Activated CD8-positive, alpha-beta memory T cell treated with anti-CD3 and anti-CD28 coated beads, Interleukin-2, amount 50 U/mL, for 1 hour (primary cell): ENCODE results near the gene ARL3.

ENCODE experiments used
- DNase-seq: peaks from one replicate; pipeline ENCODE4 v3.0.0-alpha.2; 2020; ENCODE audit errors: extremely low read depth

ARL3 gene

DNA sequence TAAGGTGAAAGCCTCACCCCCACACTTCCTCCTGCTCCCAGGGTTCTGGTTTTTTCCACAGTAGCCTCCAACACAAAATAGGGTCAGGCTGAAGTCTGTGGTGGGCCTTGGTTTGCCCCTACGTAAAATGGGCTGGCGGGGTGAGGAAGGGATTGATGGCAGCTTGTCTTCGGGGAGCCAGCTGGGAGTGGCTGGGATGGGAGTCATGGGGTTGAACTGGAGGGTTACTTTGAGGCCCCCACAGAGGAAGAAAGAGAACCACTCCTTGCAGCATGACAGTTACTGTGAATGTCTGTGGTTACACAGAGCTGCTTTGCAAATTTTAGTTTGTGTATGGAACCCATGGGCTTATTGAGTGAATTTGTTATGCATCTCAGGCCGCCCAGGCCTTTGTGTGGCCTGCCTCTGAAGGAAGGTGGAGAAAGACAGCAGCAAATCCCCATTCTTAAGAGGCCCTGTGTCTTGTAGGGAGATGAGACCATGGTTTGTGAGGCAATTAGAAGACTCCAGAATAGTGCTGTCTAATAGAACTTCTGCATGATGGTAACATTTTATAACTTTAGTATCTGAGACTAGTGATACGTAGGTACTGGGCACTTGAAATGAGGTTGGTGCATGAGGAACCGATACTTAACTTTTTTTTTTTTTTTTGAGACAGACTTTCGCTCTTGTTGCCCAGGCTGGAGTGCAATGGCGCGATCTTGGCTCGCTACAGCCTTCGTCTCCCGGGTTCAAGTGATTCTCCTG lies 61.9 kb downstream of the ARL3 start:
- DNase-seq = no peak

DNA sequence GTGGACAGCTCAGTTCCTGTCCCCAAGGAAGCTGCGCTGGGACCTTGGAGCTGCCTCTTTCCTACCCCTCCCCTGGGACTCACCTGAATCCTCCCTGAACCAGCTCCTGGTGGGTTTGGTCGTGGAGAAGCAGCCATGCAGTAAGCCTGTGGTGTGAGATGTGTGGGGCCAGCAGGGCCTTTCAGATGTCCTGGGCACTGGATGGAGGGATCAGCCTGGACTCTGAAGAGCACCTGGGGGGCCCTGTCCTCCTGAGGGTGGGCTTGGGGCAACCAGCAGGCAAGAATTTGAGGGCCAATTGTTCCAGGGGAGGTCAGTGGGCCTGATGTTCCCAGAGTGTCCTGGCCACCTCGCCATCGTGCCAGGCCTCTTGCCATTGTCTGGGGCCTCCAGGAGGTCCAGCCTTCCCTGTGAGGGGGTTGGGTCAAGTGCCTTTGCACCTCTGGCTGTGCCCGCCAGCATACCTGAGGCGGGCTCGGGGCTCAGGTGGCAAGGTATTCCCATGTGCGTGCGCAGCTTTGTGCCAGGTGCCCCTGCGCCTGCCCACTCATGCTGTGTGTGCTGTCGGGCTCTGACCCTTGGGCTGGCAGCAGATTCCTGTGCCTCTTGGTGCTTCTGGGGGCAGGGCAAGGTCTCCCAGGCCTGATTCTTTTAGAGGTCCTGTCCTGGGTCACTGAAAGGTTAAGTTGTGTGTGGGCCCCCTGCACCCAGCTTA lies 62.6 kb downstream of the ARL3 start:
- no peak for DNase-seq

- DNase-seq = no peak
Measured at GRCh38 chr10:102650655-102651454, 63.3 kb downstream of the ARL3 start.

GRCh38 chr10:102649797-102650654 lies 64.2 kb downstream of the ARL3 start:
- DNase-seq = no peak

DNA sequence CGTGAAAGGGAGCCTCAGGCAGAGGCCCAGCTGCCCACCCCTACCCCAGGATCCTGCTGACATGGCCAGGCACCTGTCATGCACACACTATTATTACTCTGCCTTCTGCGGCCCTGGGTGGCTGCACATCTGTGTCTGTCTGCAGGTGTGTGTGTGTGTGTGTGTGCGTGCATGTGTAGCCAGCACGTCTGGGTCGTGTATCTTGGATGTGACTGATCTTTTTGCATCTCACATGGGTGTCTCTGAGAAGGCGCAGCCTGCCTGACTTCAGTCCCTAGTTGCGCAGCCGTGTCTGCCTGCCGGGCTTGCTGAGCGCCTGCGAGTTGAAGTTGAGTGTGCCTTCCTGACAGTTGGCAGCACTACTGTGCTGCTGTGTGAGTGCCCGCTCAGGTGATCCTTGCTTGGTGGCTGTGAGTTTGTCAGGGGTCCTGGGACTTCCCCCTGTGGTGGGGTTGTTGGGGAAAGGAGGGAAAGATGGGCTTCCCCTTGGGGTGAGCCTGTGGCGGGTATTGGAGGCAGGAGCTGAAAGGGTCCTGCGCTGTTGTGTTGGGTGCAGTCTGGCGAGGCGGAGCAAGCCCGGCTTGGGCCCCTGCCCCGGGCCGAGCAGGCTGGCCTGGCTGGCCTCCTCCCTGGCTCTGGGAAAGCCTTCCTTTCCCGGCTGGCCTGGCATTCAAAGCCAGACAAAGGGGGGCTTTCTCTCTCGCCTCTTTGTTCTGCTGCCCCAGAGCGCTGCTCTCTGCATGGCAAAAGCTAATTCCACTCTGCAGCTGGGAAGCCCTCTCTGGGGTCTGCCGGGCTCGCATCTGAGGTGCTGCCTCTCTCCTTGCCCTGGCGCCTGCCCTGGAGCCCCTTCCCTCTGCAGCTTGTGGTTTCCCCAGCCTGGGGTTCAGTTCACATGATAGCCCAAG lies 65.1 kb downstream of the ARL3 start:
- DNase-seq = no peak

- no peak for DNase-seq
Measured at GRCh38 chr10:102648269-102648888, 65.8 kb downstream of the ARL3 start.

DNA sequence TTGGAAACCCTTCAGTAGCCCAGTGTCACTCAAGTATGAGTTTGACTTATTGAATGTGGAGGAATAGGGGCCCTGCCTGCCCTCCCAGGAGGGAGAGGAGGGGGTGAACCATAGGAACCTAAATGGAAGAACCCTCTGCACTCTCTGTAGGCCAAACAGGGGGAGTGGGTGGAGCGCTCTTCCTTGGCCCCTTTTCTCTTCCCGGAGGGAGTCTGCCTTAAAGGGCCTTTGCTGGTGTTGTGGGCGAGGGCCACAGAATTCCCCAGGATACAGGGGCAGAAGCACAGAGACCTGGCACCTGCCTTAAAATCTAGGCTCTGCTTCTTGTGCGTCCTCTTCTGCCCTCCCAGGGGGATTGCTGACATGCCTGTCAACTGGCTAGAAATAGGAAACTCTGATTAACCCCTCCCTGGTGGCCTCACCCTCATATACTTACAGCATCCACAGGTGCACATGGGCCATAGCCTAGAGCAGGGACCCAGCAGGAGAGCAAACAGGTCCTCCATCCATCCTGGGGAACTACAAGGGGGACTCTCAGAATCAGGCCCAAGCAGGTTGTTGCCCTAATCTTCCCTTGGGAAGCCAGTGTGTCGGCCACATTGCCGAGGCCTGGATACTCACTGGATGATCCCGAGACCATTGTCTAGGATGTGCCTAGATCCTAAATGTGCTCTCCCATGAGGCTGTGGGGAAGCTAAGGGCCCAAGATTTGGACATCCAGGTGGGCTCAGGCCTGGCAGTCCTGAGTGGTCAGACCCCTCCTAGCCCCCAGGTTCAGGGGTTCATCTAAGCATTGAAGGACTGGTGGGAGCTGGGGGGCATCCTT lies 66.5 kb downstream of the ARL3 start:
- no peak for DNase-seq

GRCh38 chr10:102646610-102647442 lies 67.4 kb downstream of the ARL3 start:
- no peak for DNase-seq

DNA sequence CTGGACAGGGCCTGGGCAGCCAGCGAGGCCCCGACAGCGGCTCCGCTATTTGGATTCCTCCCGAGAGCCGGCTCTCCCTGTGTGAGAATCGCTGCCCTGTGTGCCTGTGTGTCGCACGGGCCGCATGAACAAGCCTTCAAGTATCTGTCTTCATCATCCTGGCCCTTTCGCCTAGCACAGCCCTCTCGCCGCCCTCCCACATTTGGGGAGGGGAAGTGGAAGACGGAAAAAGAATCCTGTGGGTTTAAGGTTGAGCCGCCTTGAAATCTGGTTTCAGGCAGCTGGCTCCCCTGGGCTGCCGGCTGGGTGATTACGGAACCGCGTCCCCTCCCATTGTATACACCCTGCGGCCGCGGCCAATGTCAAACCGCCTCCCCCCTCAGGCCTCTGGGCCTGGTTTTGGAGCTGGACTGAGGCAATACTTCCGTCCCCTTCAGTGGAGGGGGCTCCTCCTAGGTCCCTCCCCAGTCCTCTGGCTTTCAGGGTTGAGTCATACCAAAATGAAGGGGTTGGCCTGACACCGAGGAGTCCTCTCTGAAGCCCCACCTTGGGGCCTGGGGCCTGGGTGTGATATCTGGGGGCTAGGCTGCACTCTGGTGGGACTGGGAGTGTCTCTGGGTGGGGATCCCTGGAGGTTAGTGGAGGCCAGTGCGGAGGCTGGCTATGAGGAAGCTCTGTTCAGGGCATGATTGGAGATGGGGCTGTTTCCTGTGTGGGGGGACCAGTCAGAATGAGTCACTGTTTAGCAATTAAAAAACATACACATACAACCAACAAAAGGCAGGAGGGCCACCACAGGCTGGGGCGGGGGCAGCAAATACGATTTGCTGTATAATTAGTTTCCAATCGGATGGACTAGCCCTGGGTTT lies 68.2 kb downstream of the ARL3 start:
- peak; percentile 68 for DNase-seq

DNA sequence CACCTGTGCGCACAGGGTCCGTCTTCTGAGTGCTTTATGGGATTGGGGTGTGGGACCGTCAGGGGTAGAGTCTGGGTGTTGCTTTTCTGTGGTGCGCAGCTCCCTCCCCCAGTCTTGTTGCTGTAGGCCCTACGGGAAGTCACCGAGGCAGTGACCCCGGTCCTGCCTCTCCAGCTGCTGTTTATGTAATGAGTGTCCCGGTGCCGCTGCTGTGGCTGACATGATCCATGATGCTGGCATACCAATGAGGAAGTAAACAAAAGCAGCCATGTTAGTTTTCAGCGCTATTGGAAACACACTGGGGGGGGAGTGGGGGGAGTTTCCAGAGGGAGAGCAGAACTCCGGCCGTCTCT lies 68.8 kb downstream of the ARL3 start:
- DNase-seq = no peak

- DNase-seq = no peak
Measured at GRCh38 chr10:102644646-102645387, 69.4 kb downstream of the ARL3 start.

- no peak for DNase-seq
Measured at GRCh38 chr10:102644066-102644645, 70.0 kb downstream of the ARL3 start, which contains the start of gene TRIM8. Gene TRIM8, plus strand, starts transcription at chr10:102644479. Its CDS starts 139 bp downstream, at chr10:102644618.

GRCh38 chr10:102643336-102644065 lies 70.7 kb downstream of the ARL3 start:
- no peak for DNase-seq

- DNase-seq = no peak
Measured at GRCh38 chr10:102642736-102643335, 71.4 kb downstream of the ARL3 start.
